K562 (cell line): ENCODE results near the gene PDE11A. TPM values are rescaled to one million over a fixed set of nuclear protein-coding genes. Genes with fewer than 3 reads are reported as not detected.

Experiments used
- EP400 ChIP-seq: fragments of 450-650 bp; IDR thresholded peaks from 2 replicates; pipeline ENCODE4 v1.6.1; 2017; ENCODE audit warnings: antibody characterized with exemption, mild to moderate bottlenecking, moderate library complexity
- FOXM1 ChIP-seq, 2 experiments: fragments of 450-650 bp in 1 of 2; sonication (generic) in 1 of 2; formaldehyde crosslinking in 1 of 2; IDR thresholded peaks; 2 replicates each; pipeline versions ENCODE4 v1.6.1 to v1.9.0; 2017 to 2022; ENCODE audit warnings: low read depth in 2 of 2, mild to moderate bottlenecking in 2 of 2, missing genetic modification reagents in 1 of 2, moderate library complexity in 1 of 2
- MTA2 ChIP-seq: fragments of 450-650 bp; IDR thresholded peaks from 2 replicates; pipeline ENCODE4 v1.6.1; 2016; ENCODE audit warnings: low read depth
- RAD51 ChIP-seq: fragments of 450-650 bp; IDR thresholded peaks from 2 replicates; pipeline ENCODE4 v1.7.1; 2016; ENCODE audit warnings: low read depth, mild to moderate bottlenecking, borderline replicate concordance
- SMARCA4 ChIP-seq: fragments of 450-650 bp; IDR thresholded peaks from 2 replicates; pipeline ENCODE4 v1.6.1; 2016
- TBP ChIP-seq: optimal IDR thresholded peaks from 2 replicates; pipeline ENCODE3; 2011; ENCODE audit warnings: low read depth, low read length, improper control_type of control experiment
- WHSC1 ChIP-seq: IDR thresholded peaks from one replicate; pipeline ENCODE4 v1.6.1; 2012; ENCODE audit warnings: low read length, control low read depth, inconsistent platforms
- ZBTB17 ChIP-seq: fragments of 450-650 bp; formaldehyde crosslinking; IDR thresholded peaks from 2 replicates; pipeline ENCODE4 v1.4.0; 2020; ENCODE audit warnings: mild to moderate bottlenecking
- ZC3H11A ChIP-seq: IDR thresholded peaks from 2 replicates; pipeline ENCODE4 v1.6.1; 2012; ENCODE audit warnings: low read depth, low read length, improper control_type of control experiment
- ZFP36 ChIP-seq: fragments of 150-350 bp; IDR thresholded peaks from 2 replicates; pipeline ENCODE4 v1.6.1; 2018; ENCODE audit warnings: low read length, low read depth; ENCODE audit not compliant: partially characterized antibody
- ZNF431 ChIP-seq: sonication (generic); formaldehyde crosslinking; IDR thresholded peaks from 2 replicates; pipeline ENCODE4 v1.8.0; 2022; ENCODE audit warnings: mild to moderate bottlenecking, missing genetic modification reagents
- ZNF717 ChIP-seq: fragments of 250-450 bp; sonication (Bioruptor Pico); IDR thresholded peaks from 2 replicates; pipeline ENCODE4 v1.5.0; 2021
- ZNF830 ChIP-seq: fragments of 250-450 bp; sonication (Bioruptor Pico); IDR thresholded peaks from 2 replicates; pipeline ENCODE4 v1.5.0; 2021; ENCODE audit warnings: mild to moderate bottlenecking
- polyA plus RNA-seq, 8 experiments: library from polyadenylated mRNA; depleted of rRNA in 4 of 8; stranded (reverse) in 5 of 8; unstranded in 3 of 8; fragments of >200 nt; fragmentation: Nextera tagmentation in 2 of 8; fragmentation: Illumina TruSeq in 1 of 8; extraction: Ambion mirVana in 2 of 8; extraction: Trizol in 1 of 8; gene quantifications; 2 replicates each; pipeline versions ENCODE4 v1.2.1 to v1.2.3, GENCODE V29; 2011 to 2014; ENCODE audit warnings: inconsistent platforms in 1 of 8, missing spikeins in 1 of 8
- total RNA-seq, 7 experiments: library from RNA; depleted of rRNA in 6 of 7; stranded (reverse); fragments of >200 nt in 6 of 7; fragmentation: Illumina TruSeq in 2 of 7; extraction: Trizol in 2 of 7; gene quantifications; 2 replicates each; pipeline versions ENCODE4 v1.2.1 to v1.2.3, GENCODE V29; 2011 to 2021; ENCODE audit warnings: low replicate concordance in 1 of 7
- TF ChIP-seq, protein P1 (sequence below): fragments of 200-800 bp; sonication (Bioruptor generic); IDR thresholded peaks from 2 replicates; pipeline ENCODE4 v1.6.1; 2016; ENCODE audit warnings: missing genetic modification characterization, missing compliant biosample characterization

The PDE11A gene
- total and polyA plus RNA-seq, 9 of the 15 experiments (the other 6 are each of a cell fraction or from before 2014, with no cell fraction given), result 3.2 to 22.1 (median 5.7) TPM

DNA sequence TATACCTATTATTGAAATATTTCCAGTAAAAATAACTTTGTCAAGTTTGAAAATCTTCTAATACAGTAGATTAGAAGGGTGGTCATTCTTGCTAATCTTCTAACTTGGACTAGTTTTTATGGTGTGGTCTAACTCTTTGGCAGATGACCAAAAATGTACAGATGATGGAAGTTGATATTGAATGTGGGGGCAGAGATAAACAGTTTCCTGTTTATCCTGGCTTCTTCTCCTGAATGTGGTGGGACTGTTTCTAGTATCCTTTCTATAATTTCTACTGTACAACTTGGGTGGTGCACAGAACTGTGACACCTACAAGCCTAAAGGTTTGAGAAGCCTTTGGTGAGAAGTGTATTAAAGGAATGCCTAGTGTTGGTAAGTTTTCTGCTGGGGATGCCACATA, 178.7 kb downstream of the PDE11A start (continued):
- TF ChIP-seq FOXM1 (IDR thresholded peaks at IDR 0.05; ENCODE audit: low read depth) (peak; percentile 51; the same call in 1 of the 2 replicates), FOXM1 (CRISPR knock-in tag; IDR thresholded peaks at IDR 0.05; ENCODE audit: low read depth) (no peak), TBP (no peak), ZNF717 (no peak), ZNF830 (CRISPR knock-in tag) (no peak), ZBTB17 (no peak), ZNF431 (CRISPR knock-in tag) (no peak), WHSC1 (no peak), EP400 (no peak), ZFP36 (no peak), SMARCA4 (0 out of 2 replicates have a peak, but pooled peaks have one; percentile 44), ZC3H11A (no peak), RAD51 (no peak), MTA2 (0 out of 2 replicates have a peak, but pooled peaks have one; percentile 18)
- TF ChIP-seq, protein P1, sequence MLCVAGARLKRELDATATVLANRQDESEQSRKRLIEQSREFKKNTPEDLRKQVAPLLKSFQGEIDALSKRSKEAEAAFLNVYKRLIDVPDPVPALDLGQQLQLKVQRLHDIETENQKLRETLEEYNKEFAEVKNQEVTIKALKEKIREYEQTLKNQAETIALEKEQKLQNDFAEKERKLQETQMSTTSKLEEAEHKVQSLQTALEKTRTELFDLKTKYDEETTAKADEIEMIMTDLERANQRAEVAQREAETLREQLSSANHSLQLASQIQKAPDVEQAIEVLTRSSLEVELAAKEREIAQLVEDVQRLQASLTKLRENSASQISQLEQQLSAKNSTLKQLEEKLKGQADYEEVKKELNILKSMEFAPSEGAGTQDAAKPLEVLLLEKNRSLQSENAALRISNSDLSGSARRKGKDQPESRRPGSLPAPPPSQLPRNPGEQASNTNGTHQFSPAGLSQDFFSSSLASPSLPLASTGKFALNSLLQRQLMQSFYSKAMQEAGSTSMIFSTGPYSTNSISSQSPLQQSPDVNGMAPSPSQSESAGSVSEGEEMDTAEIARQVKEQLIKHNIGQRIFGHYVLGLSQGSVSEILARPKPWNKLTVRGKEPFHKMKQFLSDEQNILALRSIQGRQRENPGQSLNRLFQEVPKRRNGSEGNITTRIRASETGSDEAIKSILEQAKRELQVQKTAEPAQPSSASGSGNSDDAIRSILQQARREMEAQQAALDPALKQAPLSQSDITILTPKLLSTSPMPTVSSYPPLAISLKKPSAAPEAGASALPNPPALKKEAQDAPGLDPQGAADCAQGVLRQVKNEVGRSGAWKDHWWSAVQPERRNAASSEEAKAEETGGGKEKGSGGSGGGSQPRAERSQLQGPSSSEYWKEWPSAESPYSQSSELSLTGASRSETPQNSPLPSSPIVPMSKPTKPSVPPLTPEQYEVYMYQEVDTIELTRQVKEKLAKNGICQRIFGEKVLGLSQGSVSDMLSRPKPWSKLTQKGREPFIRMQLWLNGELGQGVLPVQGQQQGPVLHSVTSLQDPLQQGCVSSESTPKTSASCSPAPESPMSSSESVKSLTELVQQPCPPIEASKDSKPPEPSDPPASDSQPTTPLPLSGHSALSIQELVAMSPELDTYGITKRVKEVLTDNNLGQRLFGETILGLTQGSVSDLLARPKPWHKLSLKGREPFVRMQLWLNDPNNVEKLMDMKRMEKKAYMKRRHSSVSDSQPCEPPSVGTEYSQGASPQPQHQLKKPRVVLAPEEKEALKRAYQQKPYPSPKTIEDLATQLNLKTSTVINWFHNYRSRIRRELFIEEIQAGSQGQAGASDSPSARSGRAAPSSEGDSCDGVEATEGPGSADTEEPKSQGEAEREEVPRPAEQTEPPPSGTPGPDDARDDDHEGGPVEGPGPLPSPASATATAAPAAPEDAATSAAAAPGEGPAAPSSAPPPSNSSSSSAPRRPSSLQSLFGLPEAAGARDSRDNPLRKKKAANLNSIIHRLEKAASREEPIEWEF (CRISPR knock-in tag), result no peak
